ACHN (cell line): ENCODE results near the gene TMC4.
A peak's percentile ranks its signal among the peaks of the same experiment; 100 is the strongest.

Experiments
- DNase-seq: peaks from one replicate; pipeline ENCODE4 v3.0.0-alpha.2; 2015
- in situ Hi-C: cut with HindIII; loops from 2 replicates; pipeline ENCODE4 v1.10.0; 2017; ENCODE audit warnings: low sequenced_read_pairs, low pct_ligation_motif_present, low pct_unique_long_range_greater_than_20kb

TMC4 gene

GRCh38 chr19:54160182-54160811 is 12.7 kb downstream of the TMC4 start:
- in situ Hi-C loops, result no loop called here
- no peak for DNase-seq

GRCh38 chr19:54159352-54160181 is 13.4 kb downstream of the TMC4 start, which contains the start of gene LENG1:
TSS of gene LENG1 (minus strand) at chr19:54159721. CDS start at chr19:54159695, 26 bp downstream.
- in situ Hi-C loops, result no loop called here
- peak; percentile 99 for DNase-seq

- in situ Hi-C loops, result no loop called here
- DNase-seq, result no peak
Measured at GRCh38 chr19:54158812-54159351, 14.1 kb downstream of the TMC4 start.

- in situ Hi-C loops, result no loop called here
- no peak for DNase-seq
Measured at GRCh38 chr19:54156953-54157352, 16.0 kb downstream of the TMC4 start.

- in situ Hi-C loops, result no loop called here
- DNase-seq, result no peak
Measured at GRCh38 chr19:54156490-54156889, 16.5 kb downstream of the TMC4 start.

GRCh38 chr19:54155694-54156093 is 17.3 kb downstream of the TMC4 start:
- in situ Hi-C loops, result no loop called here
- no peak for DNase-seq

GRCh38 chr19:54154603-54155345 is 18.2 kb downstream of the TMC4 start:
- no peak for DNase-seq
- in situ Hi-C loops, result no loop called here

GRCh38 chr19:54153731-54154326 is 19.1 kb downstream of the TMC4 start:
- in situ Hi-C loops, result no loop called here
- DNase-seq, result no peak

- in situ Hi-C loops, result no loop called here
Measured at GRCh38 chr19:54152878-54153524, 20.0 kb downstream of the TMC4 start.

GRCh38 chr19:54152267-54152666 is 20.7 kb downstream of the TMC4 start:
- DNase-seq, result no peak

More at GRCh38 chr19:54152878-54153524, 20.0 kb downstream of the TMC4 start:
- no peak for DNase-seq

GRCh38 chr19:54151362-54152035 is 21.5 kb downstream of the TMC4 start:
- DNase-seq, result no peak
- in situ Hi-C loops, result no loop called here

More at GRCh38 chr19:54152267-54152666, 20.7 kb downstream of the TMC4 start:
- in situ Hi-C loops, result no loop called here

GRCh38 chr19:54149021-54149812 is 23.7 kb downstream of the TMC4 start:
- in situ Hi-C loops, result no loop called here
- DNase-seq, result no peak

GRCh38 chr19:54148158-54148557 is 24.8 kb downstream of the TMC4 start:
- in situ Hi-C loops, result no loop called here
- no peak for DNase-seq

- no peak for DNase-seq
- in situ Hi-C loops, result no loop called here
Measured at GRCh38 chr19:54147676-54148075, 25.3 kb downstream of the TMC4 start.

GRCh38 chr19:54145541-54146158 is 27.3 kb downstream of the TMC4 start:
- no peak for DNase-seq
- in situ Hi-C loops, result no loop called here

- in situ Hi-C loops, result no loop called here
- no peak for DNase-seq
Measured at GRCh38 chr19:54142166-54142780, 30.7 kb downstream of the TMC4 start.
